PC-3 (cell line): ENCODE results near the gene TASOR2.

Experiments
- EZH2 ChIP-seq: fragments of 300-600 bp; sonication (generic); IDR thresholded peaks from one replicate; pipeline ENCODE4 v1.6.1; 2017; ENCODE audit warnings: antibody characterized with exemption, mild to moderate bottlenecking, low read length; ENCODE audit not compliant: unreplicated experiment
- EZH2phosphoT487 ChIP-seq: fragments of 300-600 bp; sonication (generic); IDR thresholded peaks from 2 replicates; pipeline ENCODE4 v1.6.1; 2018; ENCODE audit warnings: mild to moderate bottlenecking, antibody characterized with exemption, low read length, borderline replicate concordance
- TF ChIP-seq, protein P1 (sequence below): fragments of 300-600 bp; sonication (generic); conservative IDR thresholded peaks from 2 replicates; pipeline ENCODE4 v1.5.1; 2017; ENCODE audit warnings: antibody characterized with exemption, low read depth, mild to moderate bottlenecking, low read length

DNA sequence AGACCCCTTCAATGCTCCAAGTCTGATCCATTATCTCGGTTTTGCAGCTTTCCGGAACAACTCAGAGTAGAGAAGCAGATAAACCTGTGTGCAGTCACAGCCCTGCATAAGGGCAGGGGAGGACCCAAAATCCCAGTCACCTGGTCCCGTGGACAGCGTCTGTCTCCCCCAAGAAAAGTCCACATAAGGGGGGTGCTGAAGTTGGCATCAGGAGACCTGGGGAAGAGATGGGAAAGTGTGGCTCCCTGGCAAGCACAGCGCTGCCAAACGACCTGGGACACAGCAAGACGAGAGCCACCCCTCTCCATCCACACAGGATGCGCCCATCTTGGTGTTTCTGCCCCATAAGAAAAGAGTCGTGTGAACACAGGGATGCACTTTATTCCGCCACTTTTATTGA is 46.1 kb upstream of the TASOR2 start:
- TF ChIP-seq EZH2 = no peak
- TF ChIP-seq, protein P1, sequence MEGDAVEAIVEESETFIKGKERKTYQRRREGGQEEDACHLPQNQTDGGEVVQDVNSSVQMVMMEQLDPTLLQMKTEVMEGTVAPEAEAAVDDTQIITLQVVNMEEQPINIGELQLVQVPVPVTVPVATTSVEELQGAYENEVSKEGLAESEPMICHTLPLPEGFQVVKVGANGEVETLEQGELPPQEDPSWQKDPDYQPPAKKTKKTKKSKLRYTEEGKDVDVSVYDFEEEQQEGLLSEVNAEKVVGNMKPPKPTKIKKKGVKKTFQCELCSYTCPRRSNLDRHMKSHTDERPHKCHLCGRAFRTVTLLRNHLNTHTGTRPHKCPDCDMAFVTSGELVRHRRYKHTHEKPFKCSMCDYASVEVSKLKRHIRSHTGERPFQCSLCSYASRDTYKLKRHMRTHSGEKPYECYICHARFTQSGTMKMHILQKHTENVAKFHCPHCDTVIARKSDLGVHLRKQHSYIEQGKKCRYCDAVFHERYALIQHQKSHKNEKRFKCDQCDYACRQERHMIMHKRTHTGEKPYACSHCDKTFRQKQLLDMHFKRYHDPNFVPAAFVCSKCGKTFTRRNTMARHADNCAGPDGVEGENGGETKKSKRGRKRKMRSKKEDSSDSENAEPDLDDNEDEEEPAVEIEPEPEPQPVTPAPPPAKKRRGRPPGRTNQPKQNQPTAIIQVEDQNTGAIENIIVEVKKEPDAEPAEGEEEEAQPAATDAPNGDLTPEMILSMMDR = no peak
- no peak for TF ChIP-seq EZH2phosphoT487
